NB4 (cell line): Measurements from ENCODE around the gene MGAT3.

ENCODE experiments used
- DNase-seq: peaks from one replicate; pipeline ENCODE4 v3.0.0; 2010; ENCODE audit warnings: low read depth
- H3K4me3 ChIP-seq: one replicate; pipeline ENCODE4 v1.5.1; 2011; ENCODE audit warnings: mild to moderate bottlenecking, low read depth, low read length, moderate library complexity
- CTCF ChIP-seq: IDR thresholded peaks from one replicate; pipeline ENCODE4 v1.5.1; 2012; ENCODE audit warnings: low read depth, low read length
- MAX ChIP-seq: IDR thresholded peaks from 2 replicates; pipeline ENCODE4 v1.6.1; 2011; ENCODE audit warnings: low read depth, low read length
- MYC ChIP-seq: IDR thresholded peaks from 2 replicates; pipeline ENCODE4 v1.6.1; 2011; ENCODE audit warnings: low read depth, low read length
- POLR2A ChIP-seq: IDR thresholded peaks from 2 replicates; pipeline ENCODE4 v1.6.1; 2011; ENCODE audit warnings: mild to moderate bottlenecking; ENCODE audit not compliant: insufficient read length; ENCODE audit errors: extremely low read depth

MGAT3 gene

GRCh38 chr22:39457556-39458443 lies 988 bp downstream of the MGAT3 start:
- H3K4me3 ChIP-seq, result peak overlapping the region; percentile 11
- TF ChIP-seq MYC (no peak), CTCF (no peak), POLR2A (no peak), MAX (no peak)
- DNase-seq, result peak; percentile 72

- TF ChIP-seq POLR2A (no peak), CTCF (no peak)
- no peak overlapping the region for H3K4me3 ChIP-seq
- no peak for DNase-seq
These were observed 1.8 kb downstream of the MGAT3 start for GRCh38 chr22:39458444-39459083.

GRCh38 chr22:39459681-39460080 lies 2.9 kb downstream of the MGAT3 start:
- H3K4me3 ChIP-seq, result no peak overlapping the region
- DNase-seq, result no peak
- TF ChIP-seq POLR2A (no peak), MYC (no peak), MAX (no peak), CTCF (no peak)

- DNase-seq, result peak; percentile 56
- no peak overlapping the region for H3K4me3 ChIP-seq
- TF ChIP-seq CTCF (no peak), MYC (no peak), POLR2A (no peak), MAX (no peak)
These were observed 5.8 kb downstream of the MGAT3 start for GRCh38 chr22:39462443-39463221.

- TF ChIP-seq MYC (no peak), POLR2A (no peak), CTCF (no peak), MAX (no peak)
- no peak overlapping the region for H3K4me3 ChIP-seq
- no peak for DNase-seq
These were observed 6.5 kb downstream of the MGAT3 start for GRCh38 chr22:39463277-39463676.
